Measurements from ENCODE around the gene CHST8. TPM values are rescaled to one million over a fixed set of nuclear protein-coding genes. Genes with fewer than 3 reads are reported as not detected.

The CHST8 gene
- total RNA-seq, 6 experiments from 2014 or later, result not detected

- DNase-seq, result no peak
- Mint-ChIP-seq H3K9me3 (peaks cover 11% of the 10 kb centered on the region), H3K4me3 (no peak overlapping the region), H3K4me1 (ENCODE audit: low read depth) (no peaks in the 10 kb centered on the region), H3K36me3 (ENCODE audit: low read depth) (no peaks in the 10 kb centered on the region), H3K27ac (no peak overlapping the region), H3K27me3 (ENCODE audit: insufficient read depth) (no peaks in the 10 kb centered on the region; the same call in 1 of the 2 replicates)
- TF ChIP-seq CTCF (IDR thresholded peaks at IDR 0.05), result no peak
Observed at GRCh38 chr19:33706631-33707030, 84.9 kb downstream of the CHST8 start.

- no peaks in the 10 kb centered on the region for H3K4me1 Mint-ChIP-seq (ENCODE audit: low read depth)
- no peak for TF ChIP-seq CTCF (IDR thresholded peaks at IDR 0.05)
- H3K27ac Mint-ChIP-seq, result no peak overlapping the region
- peaks cover 1% of the 10 kb centered on the region; the same call in 1 of the 2 replicates for H3K27me3 Mint-ChIP-seq (ENCODE audit: insufficient read depth)
- H3K4me3 Mint-ChIP-seq, result no peak overlapping the region
- DNase-seq, result no peak
- H3K9me3 Mint-ChIP-seq, result peaks cover 38% of the 10 kb centered on the region
- no peaks in the 10 kb centered on the region for H3K36me3 Mint-ChIP-seq (ENCODE audit: low read depth)
Observed at GRCh38 chr19:33712268-33712667, 90.5 kb downstream of the CHST8 start.

GRCh38 chr19:33713194-33713593 lies 91.4 kb downstream of the CHST8 start:
- Mint-ChIP-seq H3K27me3 (ENCODE audit: insufficient read depth) (peaks cover 1% of the 10 kb centered on the region; the same call in 1 of the 2 replicates), H3K4me1 (ENCODE audit: low read depth) (no peaks in the 10 kb centered on the region), H3K9me3 (peaks cover 39% of the 10 kb centered on the region), H3K27ac (no peak overlapping the region), H3K4me3 (no peak overlapping the region), H3K36me3 (ENCODE audit: low read depth) (no peaks in the 10 kb centered on the region)
- no peak for DNase-seq
- TF ChIP-seq CTCF (IDR thresholded peaks at IDR 0.05), result no peak

- no peaks in the 10 kb centered on the region for H3K36me3 Mint-ChIP-seq (ENCODE audit: low read depth)
- no peak for TF ChIP-seq CTCF (IDR thresholded peaks at IDR 0.05)
- no peaks in the 10 kb centered on the region for H3K4me1 Mint-ChIP-seq (ENCODE audit: low read depth)
- H3K27ac Mint-ChIP-seq, result no peak overlapping the region
- H3K9me3 Mint-ChIP-seq, result peaks cover 42% of the 10 kb centered on the region
- no peak for DNase-seq
- H3K4me3 Mint-ChIP-seq, result no peak overlapping the region
- peaks cover 1% of the 10 kb centered on the region; the same call in 1 of the 2 replicates for H3K27me3 Mint-ChIP-seq (ENCODE audit: insufficient read depth)
Observed at GRCh38 chr19:33714149-33714548, 92.4 kb downstream of the CHST8 start.

GRCh38 chr19:33715462-33715861 lies 93.7 kb downstream of the CHST8 start:
- no peak overlapping the region for H3K27ac Mint-ChIP-seq
- no peaks in the 10 kb centered on the region for H3K4me1 Mint-ChIP-seq (ENCODE audit: low read depth)
- no peak for DNase-seq
- no peaks in the 10 kb centered on the region for H3K36me3 Mint-ChIP-seq (ENCODE audit: low read depth)
- peaks cover 41% of the 10 kb centered on the region for H3K9me3 Mint-ChIP-seq
- peaks cover 1% of the 10 kb centered on the region; the same call in 1 of the 2 replicates for H3K27me3 Mint-ChIP-seq (ENCODE audit: insufficient read depth)
- no peak overlapping the region for H3K4me3 Mint-ChIP-seq
- TF ChIP-seq CTCF (IDR thresholded peaks at IDR 0.05), result no peak

- Mint-ChIP-seq H3K27me3 (ENCODE audit: insufficient read depth) (peaks cover 3% of the 10 kb centered on the region), H3K27ac (no peak overlapping the region), H3K4me1 (ENCODE audit: low read depth) (no peaks in the 10 kb centered on the region), H3K4me3 (no peak overlapping the region), H3K9me3 (peaks cover 44% of the 10 kb centered on the region), H3K36me3 (ENCODE audit: low read depth) (no peaks in the 10 kb centered on the region)
- DNase-seq, result no peak
- TF ChIP-seq CTCF (IDR thresholded peaks at IDR 0.05), result no peak
Observed at GRCh38 chr19:33717878-33718277, 96.1 kb downstream of the CHST8 start.
